ENCODE data around the gene GP1BB. TPM values are rescaled to one million over a fixed set of nuclear protein-coding genes. Genes with fewer than 3 reads are reported as not detected.

Gene GP1BB
- total and polyA plus RNA-seq, 10 of the 15 experiments (the other 5 are each of a cell fraction or from before 2014, with no cell fraction given) = 0.05 to 0.28 (median 0.28) TPM; not detected in 7

GRCh38 chr22:19707347-19708290 is 15.7 kb upstream of the GP1BB start:
- no peak overlapping the region for H3K9ac ChIP-seq (ENCODE audit: control insufficient read depth, insufficient read depth, low read length)
- CTCF ChIA-PET = no interaction called here
- FAIRE-seq (no peak), DNase-seq (ENCODE audit: low read depth, low spot score) (no peak), ATAC-seq (no peak)
- no peaks in the 10 kb centered on the region for H3K4me1 ChIP-seq (ENCODE audit: control insufficient read depth, insufficient read depth, low read length)
- BruUV-seq (replicated peaks) = no TSS peak
- no peaks in the 10 kb centered on the region for H4K20me1 ChIP-seq (ENCODE audit: control insufficient read depth, insufficient read depth)
- H3K27ac ChIP-seq (ENCODE audit: control insufficient read depth, insufficient read depth) = no peak overlapping the region
- no peak overlapping the region for H3K4me2 ChIP-seq (ENCODE audit: control insufficient read depth, insufficient read depth)
- no peaks in the 10 kb centered on the region; a peak in 3 of 4 replicates for H3K27me3 ChIP-seq (replicated peaks in 1 of 2; ENCODE audit: control insufficient read depth in 2 of 2, insufficient read depth in 2 of 2, low read length in 1 of 2)
- H3K79me2 ChIP-seq (ENCODE audit: control insufficient read depth, insufficient read depth, low read length) = no peaks in the 10 kb centered on the region
- in situ Hi-C loops (cut with MboI) (no loop called here), intact Hi-C loops (cut with micrococcal nuclease; ENCODE audit: unreplicated experiment) (no loop called here)
- no peaks in the 10 kb centered on the region for H3K9me3 ChIP-seq (replicated peaks; ENCODE audit: control insufficient read depth, insufficient read depth, low read length)
- RAD21 ChIA-PET (ENCODE audit: unreplicated experiment) = no interaction called here
- no peak overlapping the region for H3K4me3 ChIP-seq
- no peaks in the 10 kb centered on the region for H3K36me3 ChIP-seq (ENCODE audit: control insufficient read depth in 2 of 2, insufficient read depth in 2 of 2, low read length in 1 of 2)
- H2AFZ ChIP-seq (ENCODE audit: control insufficient read depth, low read depth, low read length) = no peak overlapping the region
- TF ChIP-seq ZZZ3 (IDR thresholded peaks at IDR 0.05; ENCODE audit: control insufficient read depth, insufficient read length, low read depth) (no peak), IRF4 (IDR thresholded peaks at IDR 0.05; ENCODE audit: low read depth, low read length) (no peak), TCF3 (IDR thresholded peaks at IDR 0.05; ENCODE audit: borderline replicate concordance, insufficient read depth, low read depth, low read length) (no peak), NR2C1 (IDR thresholded peaks at IDR 0.05) (no peak), RUNX3 (IDR thresholded peaks at IDR 0.05; ENCODE audit: low read length) (no peak), SUPT20H (IDR thresholded peaks at IDR 0.05; ENCODE audit: borderline replicate concordance, control insufficient read depth, low read depth, low read length) (no peak), ZBTB33 (IDR thresholded peaks at IDR 0.05) (no peak), STAT3 (IDR thresholded peaks at IDR 0.05; ENCODE audit: low read depth, low read length) (no peak), CBX3 (IDR thresholded peaks at IDR 0.05; ENCODE audit: borderline replicate concordance, low read depth) (no peak), KLF5 (IDR thresholded peaks at IDR 0.05; ENCODE audit: partially characterized antibody) (no peak), CTCF (IDR thresholded peaks at IDR 0.05 in 2 of 3, conservative IDR thresholded peaks at IDR 0.05 in 1 of 3; ENCODE audit: control insufficient read depth in 2 of 3, extremely low read depth in 1 of 3, insufficient read depth in 1 of 3, low read depth in 3 of 3, low read length in 3 of 3) (no peak), CEBPZ (IDR thresholded peaks at IDR 0.05; ENCODE audit: low read depth, low read length) (no peak), FOXM1 (IDR thresholded peaks at IDR 0.05; ENCODE audit: low read depth, low read length) (no peak), JUNB (IDR thresholded peaks at IDR 0.05) (no peak), ATF7 (IDR thresholded peaks at IDR 0.05; ENCODE audit: low read depth) (no peak)
- 35% methylated on average over 24 of the region's 24 CpGs for WGBS (ENCODE audit: insufficient coverage, insufficient replicate concordance, low lambda C conversion rate, missing lambda C conversion rate)
- POLR2A ChIA-PET = no interaction called here
- SMC1A ChIA-PET (ENCODE audit: uncharacterized antibody, unreplicated experiment) = no interaction called here
